ENCODE measurements around the gene OSBPL6. TPM values are rescaled to one million over a fixed set of nuclear protein-coding genes. Genes with fewer than 3 reads are reported as not detected.

The OSBPL6 gene
- total and polyA plus RNA-seq, 2 of the 13 experiments (the other 11 are each of a cell fraction or from before 2014, with no cell fraction given): 0.03 to 0.11 TPM

DNA sequence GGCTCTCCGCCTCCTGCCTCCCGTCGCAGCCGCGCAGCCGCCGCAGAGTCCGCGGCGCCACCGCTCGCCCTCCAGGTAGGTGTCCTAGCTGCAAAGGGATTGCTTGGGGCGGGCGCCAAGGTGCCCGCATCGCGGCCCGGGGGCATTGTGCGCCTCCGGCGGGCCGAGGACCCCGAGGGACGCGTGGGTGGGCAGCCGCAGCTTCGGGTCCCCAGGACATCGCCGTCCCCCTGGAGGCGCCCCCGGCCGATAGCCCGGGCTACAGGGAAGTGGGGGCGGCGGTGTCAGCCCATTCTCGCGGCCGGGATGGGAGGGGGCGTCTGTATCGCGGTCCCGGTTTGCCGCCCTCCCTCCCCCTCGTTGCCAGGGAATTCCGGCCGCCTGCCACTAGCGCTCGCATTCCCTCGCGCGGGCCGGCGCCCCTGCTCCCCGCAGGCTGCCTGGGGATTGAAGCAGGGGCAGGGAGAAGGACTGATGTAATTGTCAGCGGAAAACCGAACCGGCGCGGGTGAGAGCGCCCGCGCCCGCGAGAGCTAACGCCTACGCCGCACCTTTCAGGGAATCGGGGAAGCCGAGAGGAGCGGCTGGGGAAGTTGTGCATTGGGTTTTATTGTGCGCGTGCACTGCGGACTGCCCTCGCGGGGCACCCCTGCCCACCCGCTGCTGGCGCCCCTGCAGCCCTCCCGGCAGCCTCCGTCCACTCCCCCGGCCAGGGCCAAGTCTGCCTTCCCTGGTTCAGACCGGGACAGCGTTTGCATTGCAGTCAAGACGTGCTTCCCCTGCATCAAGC is 483 bp downstream of the OSBPL6 start (continued):
- TF ChIP-seq, protein P1, sequence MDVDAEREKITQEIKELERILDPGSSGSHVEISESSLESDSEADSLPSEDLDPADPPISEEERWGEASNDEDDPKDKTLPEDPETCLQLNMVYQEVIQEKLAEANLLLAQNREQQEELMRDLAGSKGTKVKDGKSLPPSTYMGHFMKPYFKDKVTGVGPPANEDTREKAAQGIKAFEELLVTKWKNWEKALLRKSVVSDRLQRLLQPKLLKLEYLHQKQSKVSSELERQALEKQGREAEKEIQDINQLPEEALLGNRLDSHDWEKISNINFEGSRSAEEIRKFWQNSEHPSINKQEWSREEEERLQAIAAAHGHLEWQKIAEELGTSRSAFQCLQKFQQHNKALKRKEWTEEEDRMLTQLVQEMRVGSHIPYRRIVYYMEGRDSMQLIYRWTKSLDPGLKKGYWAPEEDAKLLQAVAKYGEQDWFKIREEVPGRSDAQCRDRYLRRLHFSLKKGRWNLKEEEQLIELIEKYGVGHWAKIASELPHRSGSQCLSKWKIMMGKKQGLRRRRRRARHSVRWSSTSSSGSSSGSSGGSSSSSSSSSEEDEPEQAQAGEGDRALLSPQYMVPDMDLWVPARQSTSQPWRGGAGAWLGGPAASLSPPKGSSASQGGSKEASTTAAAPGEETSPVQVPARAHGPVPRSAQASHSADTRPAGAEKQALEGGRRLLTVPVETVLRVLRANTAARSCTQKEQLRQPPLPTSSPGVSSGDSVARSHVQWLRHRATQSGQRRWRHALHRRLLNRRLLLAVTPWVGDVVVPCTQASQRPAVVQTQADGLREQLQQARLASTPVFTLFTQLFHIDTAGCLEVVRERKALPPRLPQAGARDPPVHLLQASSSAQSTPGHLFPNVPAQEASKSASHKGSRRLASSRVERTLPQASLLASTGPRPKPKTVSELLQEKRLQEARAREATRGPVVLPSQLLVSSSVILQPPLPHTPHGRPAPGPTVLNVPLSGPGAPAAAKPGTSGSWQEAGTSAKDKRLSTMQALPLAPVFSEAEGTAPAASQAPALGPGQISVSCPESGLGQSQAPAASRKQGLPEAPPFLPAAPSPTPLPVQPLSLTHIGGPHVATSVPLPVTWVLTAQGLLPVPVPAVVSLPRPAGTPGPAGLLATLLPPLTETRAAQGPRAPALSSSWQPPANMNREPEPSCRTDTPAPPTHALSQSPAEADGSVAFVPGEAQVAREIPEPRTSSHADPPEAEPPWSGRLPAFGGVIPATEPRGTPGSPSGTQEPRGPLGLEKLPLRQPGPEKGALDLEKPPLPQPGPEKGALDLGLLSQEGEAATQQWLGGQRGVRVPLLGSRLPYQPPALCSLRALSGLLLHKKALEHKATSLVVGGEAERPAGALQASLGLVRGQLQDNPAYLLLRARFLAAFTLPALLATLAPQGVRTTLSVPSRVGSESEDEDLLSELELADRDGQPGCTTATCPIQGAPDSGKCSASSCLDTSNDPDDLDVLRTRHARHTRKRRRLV (CRISPR knock-in tag; IDR thresholded peaks at IDR 0.05): no peak
- TF ChIP-seq ZNF430 (CRISPR knock-in tag; IDR thresholded peaks at IDR 0.05) (peak; percentile 77; the same call in 1 of the 2 replicates), IKZF1 (IDR thresholded peaks at IDR 0.05) (no peak), HNRNPUL1 (IDR thresholded peaks at IDR 0.05; ENCODE audit: low read depth, low read length) (no peak), ZNF460 (CRISPR knock-in tag; IDR thresholded peaks at IDR 0.05; ENCODE audit: borderline replicate concordance) (no peak)
- TF ChIP-seq, protein P2, sequence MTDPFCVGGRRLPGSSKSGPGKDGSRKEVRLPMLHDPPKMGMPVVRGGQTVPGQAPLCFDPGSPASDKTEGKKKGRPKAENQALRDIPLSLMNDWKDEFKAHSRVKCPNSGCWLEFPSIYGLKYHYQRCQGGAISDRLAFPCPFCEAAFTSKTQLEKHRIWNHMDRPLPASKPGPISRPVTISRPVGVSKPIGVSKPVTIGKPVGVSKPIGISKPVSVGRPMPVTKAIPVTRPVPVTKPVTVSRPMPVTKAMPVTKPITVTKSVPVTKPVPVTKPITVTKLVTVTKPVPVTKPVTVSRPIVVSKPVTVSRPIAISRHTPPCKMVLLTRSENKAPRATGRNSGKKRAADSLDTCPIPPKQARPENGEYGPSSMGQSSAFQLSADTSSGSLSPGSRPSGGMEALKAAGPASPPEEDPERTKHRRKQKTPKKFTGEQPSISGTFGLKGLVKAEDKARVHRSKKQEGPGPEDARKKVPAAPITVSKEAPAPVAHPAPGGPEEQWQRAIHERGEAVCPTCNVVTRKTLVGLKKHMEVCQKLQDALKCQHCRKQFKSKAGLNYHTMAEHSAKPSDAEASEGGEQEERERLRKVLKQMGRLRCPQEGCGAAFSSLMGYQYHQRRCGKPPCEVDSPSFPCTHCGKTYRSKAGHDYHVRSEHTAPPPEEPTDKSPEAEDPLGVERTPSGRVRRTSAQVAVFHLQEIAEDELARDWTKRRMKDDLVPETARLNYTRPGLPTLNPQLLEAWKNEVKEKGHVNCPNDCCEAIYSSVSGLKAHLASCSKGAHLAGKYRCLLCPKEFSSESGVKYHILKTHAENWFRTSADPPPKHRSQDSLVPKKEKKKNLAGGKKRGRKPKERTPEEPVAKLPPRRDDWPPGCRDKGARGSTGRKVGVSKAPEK (CRISPR knock-in tag; IDR thresholded peaks at IDR 0.05; ENCODE audit: borderline replicate concordance): peak; percentile 89; the same call in 1 of the 2 replicates
- TF ChIP-seq, protein P3, sequence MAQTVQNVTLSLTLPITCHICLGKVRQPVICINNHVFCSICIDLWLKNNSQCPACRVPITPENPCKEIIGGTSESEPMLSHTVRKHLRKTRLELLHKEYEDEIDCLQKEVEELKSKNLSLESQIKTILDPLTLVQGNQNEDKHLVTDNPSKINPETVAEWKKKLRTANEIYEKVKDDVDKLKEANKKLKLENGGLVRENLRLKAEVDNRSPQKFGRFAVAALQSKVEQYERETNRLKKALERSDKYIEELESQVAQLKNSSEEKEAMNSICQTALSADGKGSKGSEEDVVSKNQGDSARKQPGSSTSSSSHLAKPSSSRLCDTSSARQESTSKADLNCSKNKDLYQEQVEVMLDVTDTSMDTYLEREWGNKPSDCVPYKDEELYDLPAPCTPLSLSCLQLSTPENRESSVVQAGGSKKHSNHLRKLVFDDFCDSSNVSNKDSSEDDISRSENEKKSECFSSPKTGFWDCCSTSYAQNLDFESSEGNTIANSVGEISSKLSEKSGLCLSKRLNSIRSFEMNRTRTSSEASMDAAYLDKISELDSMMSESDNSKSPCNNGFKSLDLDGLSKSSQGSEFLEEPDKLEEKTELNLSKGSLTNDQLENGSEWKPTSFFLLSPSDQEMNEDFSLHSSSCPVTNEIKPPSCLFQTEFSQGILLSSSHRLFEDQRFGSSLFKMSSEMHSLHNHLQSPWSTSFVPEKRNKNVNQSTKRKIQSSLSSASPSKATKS (CRISPR knock-in tag; IDR thresholded peaks at IDR 0.05): no peak
- TF ChIP-seq, protein P4, sequence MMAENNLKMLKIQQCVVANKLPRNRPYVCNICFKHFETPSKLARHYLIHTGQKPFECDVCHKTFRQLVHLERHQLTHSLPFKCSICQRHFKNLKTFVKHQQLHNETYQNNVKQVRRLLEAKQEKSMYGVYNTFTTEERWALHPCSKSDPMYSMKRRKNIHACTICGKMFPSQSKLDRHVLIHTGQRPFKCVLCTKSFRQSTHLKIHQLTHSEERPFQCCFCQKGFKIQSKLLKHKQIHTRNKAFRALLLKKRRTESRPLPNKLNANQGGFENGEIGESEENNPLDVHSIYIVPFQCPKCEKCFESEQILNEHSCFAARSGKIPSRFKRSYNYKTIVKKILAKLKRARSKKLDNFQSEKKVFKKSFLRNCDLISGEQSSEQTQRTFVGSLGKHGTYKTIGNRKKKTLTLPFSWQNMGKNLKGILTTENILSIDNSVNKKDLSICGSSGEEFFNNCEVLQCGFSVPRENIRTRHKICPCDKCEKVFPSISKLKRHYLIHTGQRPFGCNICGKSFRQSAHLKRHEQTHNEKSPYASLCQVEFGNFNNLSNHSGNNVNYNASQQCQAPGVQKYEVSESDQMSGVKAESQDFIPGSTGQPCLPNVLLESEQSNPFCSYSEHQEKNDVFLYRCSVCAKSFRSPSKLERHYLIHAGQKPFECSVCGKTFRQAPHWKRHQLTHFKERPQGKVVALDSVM (CRISPR knock-in tag; IDR thresholded peaks at IDR 0.05): 0 out of 2 replicates have a peak, but pooled peaks have one; percentile 32
- TF ChIP-seq, protein P5, sequence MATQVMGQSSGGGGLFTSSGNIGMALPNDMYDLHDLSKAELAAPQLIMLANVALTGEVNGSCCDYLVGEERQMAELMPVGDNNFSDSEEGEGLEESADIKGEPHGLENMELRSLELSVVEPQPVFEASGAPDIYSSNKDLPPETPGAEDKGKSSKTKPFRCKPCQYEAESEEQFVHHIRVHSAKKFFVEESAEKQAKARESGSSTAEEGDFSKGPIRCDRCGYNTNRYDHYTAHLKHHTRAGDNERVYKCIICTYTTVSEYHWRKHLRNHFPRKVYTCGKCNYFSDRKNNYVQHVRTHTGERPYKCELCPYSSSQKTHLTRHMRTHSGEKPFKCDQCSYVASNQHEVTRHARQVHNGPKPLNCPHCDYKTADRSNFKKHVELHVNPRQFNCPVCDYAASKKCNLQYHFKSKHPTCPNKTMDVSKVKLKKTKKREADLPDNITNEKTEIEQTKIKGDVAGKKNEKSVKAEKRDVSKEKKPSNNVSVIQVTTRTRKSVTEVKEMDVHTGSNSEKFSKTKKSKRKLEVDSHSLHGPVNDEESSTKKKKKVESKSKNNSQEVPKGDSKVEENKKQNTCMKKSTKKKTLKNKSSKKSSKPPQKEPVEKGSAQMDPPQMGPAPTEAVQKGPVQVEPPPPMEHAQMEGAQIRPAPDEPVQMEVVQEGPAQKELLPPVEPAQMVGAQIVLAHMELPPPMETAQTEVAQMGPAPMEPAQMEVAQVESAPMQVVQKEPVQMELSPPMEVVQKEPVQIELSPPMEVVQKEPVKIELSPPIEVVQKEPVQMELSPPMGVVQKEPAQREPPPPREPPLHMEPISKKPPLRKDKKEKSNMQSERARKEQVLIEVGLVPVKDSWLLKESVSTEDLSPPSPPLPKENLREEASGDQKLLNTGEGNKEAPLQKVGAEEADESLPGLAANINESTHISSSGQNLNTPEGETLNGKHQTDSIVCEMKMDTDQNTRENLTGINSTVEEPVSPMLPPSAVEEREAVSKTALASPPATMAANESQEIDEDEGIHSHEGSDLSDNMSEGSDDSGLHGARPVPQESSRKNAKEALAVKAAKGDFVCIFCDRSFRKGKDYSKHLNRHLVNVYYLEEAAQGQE (IDR thresholded peaks at IDR 0.05; ENCODE audit: borderline replicate concordance in 1 of 2, low read depth in 1 of 2, low read length in 2 of 2): no peak
- TF ChIP-seq, protein P6, sequence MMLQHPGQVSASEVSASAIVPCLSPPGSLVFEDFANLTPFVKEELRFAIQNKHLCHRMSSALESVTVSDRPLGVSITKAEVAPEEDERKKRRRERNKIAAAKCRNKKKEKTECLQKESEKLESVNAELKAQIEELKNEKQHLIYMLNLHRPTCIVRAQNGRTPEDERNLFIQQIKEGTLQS (CRISPR knock-in tag; IDR thresholded peaks at IDR 0.05): no peak
